Astrocyte (in vitro differentiated cells and primary cell): ENCODE measurements around the gene RFTN1. TPM values are rescaled to one million over a fixed set of nuclear protein-coding genes. Genes with fewer than 3 reads are reported as not detected.

Experiments
- DNase-seq: peaks from one replicate; pipeline ENCODE4 v3.0.0-alpha.2; 2010; ENCODE audit warnings: low read depth
- FAIRE-seq: peaks from 2 replicates; lab custom pipeline; 2011; peaks lifted over from hg19 to GRCh38; lab: Jason Lieb, UNC
- H2AFZ ChIP-seq: 2 replicates; pipeline ENCODE4 v1.6.0; 2012; ENCODE audit warnings: low read depth, low read length, inconsistent platforms
- H3K27ac ChIP-seq: 2 replicates; pipeline ENCODE4 v1.5.1; 2011; ENCODE audit warnings: low read depth, low read length, inconsistent platforms
- H3K27me3 ChIP-seq: 2 replicates; pipeline ENCODE4 v1.6.0; 2011; ENCODE audit warnings: low read length, inconsistent platforms; ENCODE audit not compliant: insufficient read depth
- H3K36me3 ChIP-seq: 2 replicates; pipeline ENCODE4 v1.5.1; 2011; ENCODE audit warnings: low read length, inconsistent platforms; ENCODE audit not compliant: insufficient read depth
- H3K4me1 ChIP-seq: 2 replicates; pipeline ENCODE4 v1.5.1; 2011; ENCODE audit warnings: low read length, inconsistent platforms; ENCODE audit not compliant: insufficient read depth
- H3K4me2 ChIP-seq: 2 replicates; pipeline ENCODE4 v1.6.0; 2012; ENCODE audit warnings: low read length, inconsistent platforms
- H3K4me3 ChIP-seq: 2 replicates; pipeline ENCODE4 v1.5.1; 2011; ENCODE audit warnings: low read depth, mild to moderate bottlenecking, low read length, inconsistent platforms; ENCODE audit not compliant: insufficient read depth
- H3K79me2 ChIP-seq: 2 replicates; pipeline ENCODE4 v1.6.0; 2012; ENCODE audit warnings: mild to moderate bottlenecking, low read length, inconsistent platforms; ENCODE audit not compliant: insufficient read depth
- H3K9ac ChIP-seq: 2 replicates; pipeline ENCODE4 v1.6.0; 2012; ENCODE audit warnings: mild to moderate bottlenecking, low read length, inconsistent platforms
- H3K9me3 ChIP-seq: 2 replicates; pipeline ENCODE4 v1.5.1; 2012; ENCODE audit warnings: low read depth, mild to moderate bottlenecking, low read length, inconsistent platforms; ENCODE audit not compliant: insufficient read depth
- H4K20me1 ChIP-seq: 2 replicates; pipeline ENCODE4 v1.6.0; 2012; ENCODE audit warnings: low read length, inconsistent platforms; ENCODE audit not compliant: insufficient read depth
- H3K27ac Mint-ChIP-seq: one replicate; pipeline ENCODE4 v1.8.0; 2021; ENCODE audit warnings: mild to moderate bottlenecking, mixed read lengths; ENCODE audit not compliant: unreplicated experiment
- H3K27me3 Mint-ChIP-seq: one replicate; pipeline ENCODE4 v1.8.0; 2021; ENCODE audit warnings: low read depth, mixed read lengths; ENCODE audit not compliant: unreplicated experiment
- H3K36me3 Mint-ChIP-seq: one replicate; pipeline ENCODE4 v1.8.0; 2021; ENCODE audit warnings: low read depth, mixed read lengths; ENCODE audit not compliant: unreplicated experiment
- H3K4me1 Mint-ChIP-seq: one replicate; pipeline ENCODE4 v1.8.0; 2021; ENCODE audit warnings: low read depth, mixed read lengths; ENCODE audit not compliant: unreplicated experiment
- H3K4me3 Mint-ChIP-seq: one replicate; pipeline ENCODE4 v1.8.0; 2021; ENCODE audit warnings: mild to moderate bottlenecking, moderate library complexity, mixed read lengths; ENCODE audit not compliant: unreplicated experiment
- H3K9me3 Mint-ChIP-seq: one replicate; pipeline ENCODE4 v1.8.0; 2021; ENCODE audit warnings: mild to moderate bottlenecking, mixed read lengths; ENCODE audit not compliant: unreplicated experiment
- EZH2 ChIP-seq: IDR thresholded peaks from 2 replicates; pipeline ENCODE4 v1.6.1; 2012; ENCODE audit warnings: mild to moderate bottlenecking, low read length, inconsistent platforms; ENCODE audit not compliant: insufficient read depth
- total RNA-seq: library from RNA; stranded (reverse); gene quantifications from 2 replicates; pipeline ENCODE4 v1.2.1, GENCODE V29; 2021
- TF ChIP-seq, protein P1 (sequence below): IDR thresholded peaks from 2 replicates; pipeline ENCODE4 v1.5.1; 2011; ENCODE audit warnings: low read depth, mild to moderate bottlenecking, inconsistent platforms, low read length, moderate library complexity; ENCODE audit not compliant: insufficient read depth

The RFTN1 gene
- total RNA-seq, 1 donor from 2014 or later = 49.5 TPM

DNA sequence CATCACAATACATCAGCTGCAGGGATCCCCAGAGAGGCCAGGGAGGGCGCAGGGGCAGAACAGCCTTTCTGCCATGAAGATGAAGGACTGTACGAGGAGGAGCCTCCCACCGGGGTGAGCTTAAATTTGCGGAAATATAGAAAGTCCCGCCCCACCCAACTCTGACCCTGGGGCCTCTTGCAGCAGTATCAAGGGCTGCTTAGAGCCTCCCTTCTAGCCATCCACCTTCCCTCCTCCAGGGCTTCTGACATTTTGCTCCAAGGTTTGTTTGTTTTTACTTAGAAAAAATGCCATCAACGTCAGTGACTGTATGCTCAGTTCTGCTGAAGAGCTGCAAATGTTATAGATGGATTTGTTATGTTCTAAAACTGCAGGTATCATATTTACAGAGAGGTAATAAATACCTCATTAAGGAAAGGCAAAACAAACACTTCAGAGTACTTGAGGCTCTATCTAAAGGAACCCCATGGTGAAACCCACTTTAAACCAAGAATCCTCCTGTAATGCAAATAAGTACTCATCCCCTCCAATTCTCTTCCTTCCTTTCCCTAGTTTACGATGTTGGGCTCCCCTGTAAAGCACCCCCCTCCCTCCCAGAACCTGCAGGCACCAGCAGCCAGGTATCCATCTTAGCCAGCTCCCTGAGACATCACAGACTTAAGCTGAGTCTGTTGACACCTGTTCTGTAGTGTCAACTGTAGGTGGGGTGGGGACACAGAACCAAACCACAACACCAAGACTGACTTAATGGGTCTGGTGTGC lies 30.5 kb downstream of the RFTN1 start:
- no peak overlapping the region for H3K4me3 ChIP-seq
- TF ChIP-seq, protein P1, sequence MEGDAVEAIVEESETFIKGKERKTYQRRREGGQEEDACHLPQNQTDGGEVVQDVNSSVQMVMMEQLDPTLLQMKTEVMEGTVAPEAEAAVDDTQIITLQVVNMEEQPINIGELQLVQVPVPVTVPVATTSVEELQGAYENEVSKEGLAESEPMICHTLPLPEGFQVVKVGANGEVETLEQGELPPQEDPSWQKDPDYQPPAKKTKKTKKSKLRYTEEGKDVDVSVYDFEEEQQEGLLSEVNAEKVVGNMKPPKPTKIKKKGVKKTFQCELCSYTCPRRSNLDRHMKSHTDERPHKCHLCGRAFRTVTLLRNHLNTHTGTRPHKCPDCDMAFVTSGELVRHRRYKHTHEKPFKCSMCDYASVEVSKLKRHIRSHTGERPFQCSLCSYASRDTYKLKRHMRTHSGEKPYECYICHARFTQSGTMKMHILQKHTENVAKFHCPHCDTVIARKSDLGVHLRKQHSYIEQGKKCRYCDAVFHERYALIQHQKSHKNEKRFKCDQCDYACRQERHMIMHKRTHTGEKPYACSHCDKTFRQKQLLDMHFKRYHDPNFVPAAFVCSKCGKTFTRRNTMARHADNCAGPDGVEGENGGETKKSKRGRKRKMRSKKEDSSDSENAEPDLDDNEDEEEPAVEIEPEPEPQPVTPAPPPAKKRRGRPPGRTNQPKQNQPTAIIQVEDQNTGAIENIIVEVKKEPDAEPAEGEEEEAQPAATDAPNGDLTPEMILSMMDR = no peak
- no peak for TF ChIP-seq EZH2
- peaks cover 4% of the 10 kb centered on the region for H4K20me1 ChIP-seq
- peaks cover 66% of the 10 kb centered on the region for H3K4me1 ChIP-seq
- H3K9me3 ChIP-seq = no peaks in the 10 kb centered on the region
- H2AFZ ChIP-seq = no peak overlapping the region
- FAIRE-seq = no peak
- H3K79me2 ChIP-seq = peaks cover 70% of the 10 kb centered on the region
- Mint-ChIP-seq H3K4me1 (peaks cover 75% of the 10 kb centered on the region), H3K36me3 (peaks cover 20% of the 10 kb centered on the region), H3K9me3 (peaks cover 2% of the 10 kb centered on the region), H3K4me3 (peak overlapping the region; percentile 52), H3K27ac (peak overlapping the region; percentile 97), H3K27me3 (no peaks in the 10 kb centered on the region)
- no peak overlapping the region for H3K9ac ChIP-seq
- H3K4me2 ChIP-seq = no peak overlapping the region
- H3K27me3 ChIP-seq = no peaks in the 10 kb centered on the region
- DNase-seq = no peak
- H3K36me3 ChIP-seq = no peaks in the 10 kb centered on the region
- peak overlapping the region; percentile 75 for H3K27ac ChIP-seq

DNA sequence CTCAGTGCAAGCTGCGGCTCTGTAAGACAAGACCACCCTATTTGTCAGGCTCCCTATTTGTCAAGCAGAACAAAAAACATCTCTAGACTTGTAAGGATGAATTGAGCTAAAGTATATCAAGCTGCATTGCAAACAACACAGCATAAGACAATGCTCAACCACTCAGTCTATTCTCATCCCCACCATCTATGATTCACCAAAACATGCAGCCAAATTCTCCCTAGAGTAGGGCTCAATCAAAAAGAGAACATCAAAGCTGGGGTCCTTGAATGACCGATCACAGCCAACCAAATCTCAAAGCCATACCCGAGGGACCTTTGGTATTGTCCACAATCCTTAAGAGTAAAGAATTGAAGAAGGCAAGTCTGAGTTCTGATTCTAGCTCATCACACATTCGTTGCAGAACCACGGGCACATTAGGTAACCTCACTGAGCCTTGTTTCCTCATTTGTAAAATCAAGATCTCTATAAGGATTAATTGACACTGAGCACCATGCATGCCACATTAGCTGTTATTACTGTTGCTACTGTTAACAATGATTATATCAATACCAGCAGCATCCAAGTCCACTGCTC lies 31.2 kb downstream of the RFTN1 start:
- Histone ChIP-seq H3K9me3 (no peaks in the 10 kb centered on the region), H3K4me2 (no peak overlapping the region), H3K79me2 (peaks cover 70% of the 10 kb centered on the region), H3K9ac (no peak overlapping the region), H4K20me1 (peaks cover 4% of the 10 kb centered on the region), H3K4me1 (peaks cover 73% of the 10 kb centered on the region), H3K27me3 (no peaks in the 10 kb centered on the region), H3K36me3 (no peaks in the 10 kb centered on the region), H3K4me3 (no peak overlapping the region), H3K27ac (no peak overlapping the region), H2AFZ (no peak overlapping the region)
- no peak for FAIRE-seq
- H3K4me1 Mint-ChIP-seq = peaks cover 76% of the 10 kb centered on the region
- DNase-seq = no peak
- H3K9me3 Mint-ChIP-seq = peaks cover 3% of the 10 kb centered on the region
- H3K4me3 Mint-ChIP-seq = no peak overlapping the region
- no peak overlapping the region for H3K27ac Mint-ChIP-seq
- peaks cover 21% of the 10 kb centered on the region for H3K36me3 Mint-ChIP-seq
- no peak for TF ChIP-seq EZH2
- TF ChIP-seq, protein P1 = no peak
- no peaks in the 10 kb centered on the region for H3K27me3 Mint-ChIP-seq

DNA sequence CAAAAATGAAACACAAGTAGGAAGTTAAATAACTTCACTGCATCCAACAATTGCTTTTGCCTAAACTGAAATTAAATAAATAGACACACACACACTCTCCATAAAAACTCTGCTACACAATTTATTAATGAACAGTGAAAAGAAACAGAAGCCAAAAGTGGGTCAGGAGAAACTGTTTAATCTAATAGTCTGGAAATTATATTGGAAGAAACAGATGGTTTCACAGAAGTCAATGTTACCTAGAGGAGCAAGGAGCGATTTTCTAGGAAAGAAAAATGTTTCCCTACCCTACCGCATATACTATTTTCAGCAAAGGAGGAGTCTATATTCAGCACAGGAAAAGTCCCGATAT lies 32.0 kb downstream of the RFTN1 start:
- H3K4me1 Mint-ChIP-seq = peaks cover 83% of the 10 kb centered on the region
- FAIRE-seq = no peak

More for the DNA sequence above, 32.0 kb downstream of the RFTN1 start:
- no peaks in the 10 kb centered on the region for H3K36me3 ChIP-seq
- DNase-seq = no peak
- H3K79me2 ChIP-seq = peaks cover 63% of the 10 kb centered on the region
- H3K27ac ChIP-seq = peak overlapping the region; percentile 16
- Mint-ChIP-seq H3K36me3 (peaks cover 22% of the 10 kb centered on the region), H3K9me3 (peaks cover 4% of the 10 kb centered on the region), H3K27me3 (no peaks in the 10 kb centered on the region), H3K27ac (peak overlapping the region; percentile 23), H3K4me3 (peak overlapping the region; percentile 5)
- H4K20me1 ChIP-seq = peaks cover 4% of the 10 kb centered on the region
- no peak overlapping the region for H2AFZ ChIP-seq
- no peak overlapping the region for H3K4me3 ChIP-seq
- peaks cover 79% of the 10 kb centered on the region for H3K4me1 ChIP-seq
- H3K27me3 ChIP-seq = no peaks in the 10 kb centered on the region
- H3K9me3 ChIP-seq = no peaks in the 10 kb centered on the region
- H3K9ac ChIP-seq = peak overlapping the region; percentile 11
- TF ChIP-seq, protein P1 = no peak
- no peak for TF ChIP-seq EZH2
- H3K4me2 ChIP-seq = peak overlapping the region; percentile 60
